NCI-H187 treated with DMSO at 0.1 percent for 48 hours (cell line): ENCODE results near the gene GFPT2.
"Not testable (repeated sequence)": the region's sequence is repeated elsewhere in the genome, so short reads cannot be mapped to it uniquely, and the experiment has no call there.

Experiments
- DNase-seq: peaks from one replicate; lab custom pipeline; 2025; lab: John Stamatoyannopoulos, UW

The GFPT2 gene

GRCh38 chr5:180304431-180305375, 48.4 kb downstream of the GFPT2 start:
- DNase-seq, result no peak

DNA sequence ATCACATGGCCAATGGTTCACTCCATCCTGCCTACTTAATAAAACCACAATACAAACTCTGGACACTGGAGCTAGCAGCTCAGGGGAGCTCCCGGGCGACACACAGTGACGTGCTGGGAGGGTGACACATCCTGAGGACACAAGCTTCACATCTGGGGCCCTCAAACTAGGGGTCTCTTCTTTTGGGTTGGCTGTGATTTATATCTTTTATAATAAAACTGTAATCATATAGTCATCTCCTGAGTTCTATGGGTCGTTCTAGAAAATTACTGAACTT, 49.2 kb downstream of the GFPT2 start:
- DNase-seq, result no peak

DNA sequence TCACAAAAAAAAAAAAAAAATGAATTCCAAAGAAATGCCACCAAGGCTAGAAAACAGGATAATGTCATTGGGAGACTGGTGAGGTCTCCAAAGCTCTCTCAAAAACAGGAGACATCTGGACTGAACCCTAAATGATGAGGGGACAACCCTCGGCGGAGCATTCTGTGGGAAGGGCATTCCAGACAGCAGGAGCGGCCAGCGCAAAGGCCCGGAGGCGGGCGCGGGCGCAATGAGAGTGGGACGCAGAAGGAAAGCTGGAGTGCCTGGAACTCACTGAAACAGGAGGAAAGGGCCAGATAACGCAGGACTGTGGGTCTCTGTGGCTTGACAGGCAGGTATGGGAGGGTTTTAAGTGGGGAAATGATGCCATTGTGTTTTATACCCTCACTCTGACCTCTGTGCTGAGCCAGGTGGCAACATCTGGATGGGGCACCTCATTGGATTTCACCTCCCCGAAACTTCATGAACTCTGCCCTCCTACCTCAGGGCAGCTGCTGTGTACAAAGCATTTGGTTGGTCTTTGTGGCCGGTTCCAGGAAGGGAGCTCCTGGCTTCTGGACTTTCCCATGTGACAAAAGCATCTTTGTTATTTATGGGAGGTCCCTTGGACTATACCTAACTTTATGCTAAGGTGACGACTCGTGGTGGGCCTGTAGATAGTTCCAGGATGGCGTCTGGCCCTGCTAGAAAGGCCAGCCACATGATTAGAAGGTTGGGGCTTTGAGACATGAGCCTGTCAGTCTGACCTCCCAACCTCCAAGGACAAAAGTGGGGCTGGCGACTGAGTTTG, 49.7 kb downstream of the GFPT2 start:
- no peak for DNase-seq

GRCh38 chr5:180302256-180302655, 50.9 kb downstream of the GFPT2 start:
- DNase-seq, result no peak

- DNase-seq, result no peak
Observed at GRCh38 chr5:180301253-180301652, 51.9 kb downstream of the GFPT2 start.

GRCh38 chr5:180299526-180299925, 53.6 kb downstream of the GFPT2 start:
- no peak for DNase-seq

DNA sequence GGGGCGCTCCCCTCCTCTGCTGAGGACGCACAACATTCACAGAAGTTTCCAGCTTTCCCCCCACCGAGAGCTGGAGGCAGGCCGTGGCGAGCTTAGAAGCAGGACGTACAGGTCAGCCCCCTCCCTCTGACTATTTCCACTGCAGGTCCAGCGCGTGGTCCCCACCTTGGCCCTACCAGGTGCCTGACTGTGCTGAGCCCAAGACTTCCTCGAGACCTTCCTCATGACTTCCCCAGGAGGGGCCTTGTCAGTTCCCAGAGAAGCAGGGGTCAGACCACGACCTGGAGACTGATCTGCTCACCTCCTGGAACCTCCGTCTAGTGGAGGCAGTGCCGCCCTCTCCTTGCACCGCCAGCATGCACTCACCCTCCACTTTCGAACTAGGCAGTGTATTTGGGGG, 54.1 kb downstream of the GFPT2 start:
- DNase-seq, result not testable (repeated sequence)

- DNase-seq, result no peak
Observed at GRCh38 chr5:180297587-180298282, 55.4 kb downstream of the GFPT2 start.

- DNase-seq, result no peak
Observed at GRCh38 chr5:180296771-180297170, 56.4 kb downstream of the GFPT2 start.

DNA sequence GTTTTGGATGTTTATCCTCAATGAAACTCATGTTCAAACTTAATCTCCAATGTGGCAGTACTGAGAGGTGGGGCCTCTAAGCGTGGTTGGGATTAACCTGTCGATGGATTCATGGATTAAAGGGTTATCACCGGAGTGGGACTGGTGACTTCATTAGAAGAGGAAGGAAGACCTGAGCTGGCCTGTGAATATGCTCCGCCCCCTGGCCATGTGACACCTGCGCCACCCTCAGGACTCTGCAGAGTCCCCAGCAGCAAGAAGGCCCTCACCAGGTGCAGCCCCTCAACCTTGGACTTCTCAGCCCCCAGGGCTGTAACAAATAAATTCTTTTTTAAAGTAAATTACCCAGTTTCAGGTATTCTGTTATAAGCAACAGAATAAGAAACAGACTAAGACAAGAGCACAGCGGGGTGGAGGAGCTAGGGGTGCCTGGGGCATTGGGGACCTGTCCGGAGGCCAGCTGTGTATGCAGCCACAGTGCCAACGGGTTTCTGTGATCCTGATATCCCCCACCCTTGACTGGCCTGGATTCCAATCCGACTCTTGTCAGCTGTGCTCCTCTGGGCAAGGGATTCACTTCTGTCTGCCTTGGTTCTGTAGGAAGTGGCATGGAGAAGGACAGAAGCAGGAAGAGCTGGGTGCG, 58.1 kb downstream of the GFPT2 start:
- no peak for DNase-seq

- no peak for DNase-seq
Observed at GRCh38 chr5:180294411-180294810, 58.7 kb downstream of the GFPT2 start.

DNA sequence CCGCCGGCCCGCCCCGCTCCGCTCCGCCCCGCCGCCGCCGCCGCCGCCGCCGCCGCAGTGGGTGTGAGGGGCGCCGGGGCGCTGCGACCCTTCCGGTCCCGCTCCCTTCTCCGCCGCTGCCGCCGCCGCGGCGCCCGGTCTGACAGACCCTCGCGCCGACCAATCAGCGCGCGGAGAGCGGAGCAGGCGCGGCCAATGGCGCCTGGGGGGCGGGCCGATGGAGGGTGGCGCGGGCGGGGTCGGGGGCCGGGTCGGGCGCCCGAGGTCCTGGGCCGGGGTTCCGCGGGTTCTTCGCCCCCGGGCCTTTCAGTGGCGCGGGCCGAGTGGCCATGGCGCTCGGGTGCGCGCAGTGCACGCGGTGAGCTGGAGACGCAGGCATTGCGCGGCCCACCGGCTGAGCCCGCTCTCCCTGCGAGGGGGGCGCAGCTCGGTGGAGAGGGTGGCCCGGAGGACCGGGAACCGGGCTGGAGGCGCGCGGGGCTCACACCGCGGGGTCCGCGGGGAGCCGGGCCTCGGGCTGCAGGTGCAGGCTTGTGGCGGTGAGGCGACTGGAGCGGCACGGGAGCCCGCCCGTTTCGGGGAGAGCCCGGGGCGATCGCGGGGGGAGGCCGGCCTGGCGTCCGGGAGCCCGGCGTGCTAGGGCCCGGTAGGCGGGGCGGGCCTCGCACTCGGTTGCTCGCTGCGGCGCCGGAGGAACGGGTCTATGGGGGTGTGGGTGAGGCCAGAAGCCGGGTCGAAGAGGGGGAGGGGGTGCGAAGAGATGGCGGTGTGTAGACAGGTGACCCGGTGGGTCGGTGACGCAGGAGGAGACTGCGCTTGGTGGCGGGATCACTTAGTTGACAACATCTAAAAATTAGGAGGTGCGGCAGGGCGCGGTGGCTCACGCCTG, 60.9 kb downstream of the GFPT2 start, which contains the start of gene MAPK9:
Gene MAPK9 (minus strand): TSS at position 141 of the 889 bp plus-strand sequence. CDS start 11,522 bp downstream, outside the sequence.
- no peak for DNase-seq

GRCh38 chr5:180291234-180291940, 61.7 kb downstream of the GFPT2 start:
- DNase-seq, result no peak

- no peak for DNase-seq
Observed at GRCh38 chr5:180290568-180291233, 62.4 kb downstream of the GFPT2 start.

DNA sequence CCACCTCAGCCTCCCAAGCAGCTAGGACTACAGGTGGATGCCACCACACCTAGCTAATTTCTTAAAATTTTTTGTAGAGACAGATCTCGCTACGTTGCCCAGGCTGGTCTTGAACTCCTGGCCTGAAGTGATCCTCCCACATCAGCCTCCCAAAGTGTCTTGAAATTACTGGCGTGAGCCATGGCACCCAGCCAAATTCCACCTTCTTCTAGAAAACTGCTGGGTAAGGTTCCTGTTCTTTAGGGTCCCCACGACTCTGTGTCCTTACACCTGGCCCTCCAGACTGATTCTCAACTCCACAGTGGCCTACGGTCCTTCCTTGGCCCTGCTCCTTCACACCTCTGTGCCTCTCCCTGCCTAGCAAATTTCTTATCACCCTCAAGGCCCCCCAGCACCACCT, 63.2 kb downstream of the GFPT2 start:
- DNase-seq, result no peak

GRCh38 chr5:180289433-180289832, 63.7 kb downstream of the GFPT2 start:
- no peak for DNase-seq

GRCh38 chr5:180287868-180288267, 65.3 kb downstream of the GFPT2 start:
- no peak for DNase-seq

DNA sequence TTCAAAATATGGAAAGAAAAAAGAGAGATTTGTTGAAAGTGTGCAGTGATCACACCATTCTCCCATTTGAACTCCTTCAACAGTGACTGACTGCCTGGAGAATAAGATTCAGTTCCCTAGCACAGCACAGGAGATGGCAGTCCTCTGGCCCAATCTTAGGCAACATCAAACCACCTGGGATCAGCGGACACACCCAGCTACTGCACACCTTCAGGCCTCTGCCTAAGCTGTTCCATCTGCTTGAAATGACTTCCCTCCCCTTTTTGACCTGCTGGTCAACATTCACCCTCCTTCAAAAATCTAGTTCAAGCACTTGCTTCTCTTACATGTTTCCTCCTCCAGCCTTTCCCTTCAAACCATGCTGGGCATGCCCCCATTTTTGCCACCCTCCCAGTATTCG, 65.7 kb downstream of the GFPT2 start:
- DNase-seq, result no peak

DNA sequence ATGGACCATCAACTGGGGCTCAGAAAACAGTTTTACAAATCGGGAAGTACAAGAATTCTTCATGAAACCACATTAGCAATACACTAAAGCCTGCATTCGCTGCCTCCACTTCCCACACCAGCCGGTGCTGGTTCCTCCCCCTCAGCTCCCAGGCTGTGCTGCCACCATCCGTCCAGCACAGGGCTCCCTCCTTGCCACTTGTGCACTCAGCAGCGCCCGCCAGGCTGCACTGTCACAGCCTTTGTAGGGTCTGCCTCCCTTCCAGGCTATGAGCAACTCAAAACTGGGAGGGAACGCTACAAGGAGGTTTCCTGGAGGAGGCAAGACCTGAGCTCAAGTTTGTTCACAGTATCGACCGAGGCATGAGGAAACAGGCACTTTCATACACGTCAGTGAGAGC, 69.0 kb downstream of the GFPT2 start:
- no peak for DNase-seq
